Smooth muscle cell of bladder (primary cell): Measurements from ENCODE around the gene P4HB. TPM values are rescaled to one million over a fixed set of nuclear protein-coding genes. Genes with fewer than 3 reads are reported as not detected.

Source experiments
- total RNA-seq: library from RNA; depleted of rRNA; stranded (reverse); fragments of >200 nt; gene quantifications from 2 replicates; pipeline ENCODE4 v1.2.3, GENCODE V29; 2014

Gene P4HB
- total RNA-seq = 1,172 and 1,485 TPM in 2 replicates

GRCh38 chr17:81859906-81860755 is at the start of gene P4HB:
TSS of gene P4HB (minus strand) at chr17:81860535. CDS start at chr17:81860471, 64 bp downstream.

GRCh38 chr17:81902023-81902652 is 41.8 kb upstream of the P4HB start, which contains the start of gene NPB:
TSS of gene NPB (plus strand) at chr17:81902238. CDS start at chr17:81902278, 40 bp downstream.

GRCh38 chr17:81870981-81871386 is 10.6 kb upstream of the P4HB start, which contains the start of gene ARHGDIA:
TSS of gene ARHGDIA (minus strand) at chr17:81871337. CDS start at chr17:81869930, 1,407 bp downstream.

GRCh38 chr17:81834831-81835267 is 25.5 kb downstream of the P4HB start, which contains the start of gene PPP1R27:
TSS of gene PPP1R27 (minus strand) at chr17:81835050. CDS start at chr17:81834953, 97 bp downstream.

GRCh38 chr17:81833160-81833920 is 27.0 kb downstream of the P4HB start, which contains the start of gene MCRIP1:
TSS of gene MCRIP1 (minus strand) at chr17:81833291. CDS start at chr17:81824506, 8,785 bp downstream.

GRCh38 chr17:81803728-81804558 is 56.4 kb downstream of the P4HB start, which contains the start of gene GCGR:
TSS of gene GCGR (plus strand) at chr17:81804150. CDS start at chr17:81809019, 4,869 bp downstream.

Other genes with a start within 250 kb of the P4HB start
- gene NPLOC4, start 223.4 kb downstream of the P4HB start, total RNA-seq = 49.4 and 70.4 TPM in 2 replicates
- 0.57 and 2.1 TPM in 2 replicates for gene TSPAN10, start 223.3 kb downstream of the P4HB start, total RNA-seq
- 0.65 TPM in 1 of 2 replicates, not detected in the other for gene PDE6G, start 204.0 kb downstream of the P4HB start, total RNA-seq
- gene OXLD1, start 193.9 kb downstream of the P4HB start, total RNA-seq = 30.7 and 33.1 TPM in 2 replicates
- 6.5 TPM in 2 replicates for gene CCDC137, start 193.8 kb downstream of the P4HB start, total RNA-seq
- 25.5 and 37.8 TPM in 2 replicates for gene ARL16, start 176.7 kb downstream of the P4HB start, total RNA-seq
- gene HGS, start 176.5 kb downstream of the P4HB start, total RNA-seq = 54.6 and 69.7 TPM in 2 replicates
- gene MRPL12, start 157.2 kb downstream of the P4HB start, total RNA-seq = 5.4 and 6.6 TPM in 2 replicates
- 6.1 and 6.3 TPM in 2 replicates for gene SLC25A10, start 148.3 kb downstream of the P4HB start, total RNA-seq
- 0.09 TPM in 1 of 2 replicates, not detected in the other for gene GCGR, start 56.4 kb downstream of the P4HB start, total RNA-seq
- gene MCRIP1, start 27.2 kb downstream of the P4HB start, total RNA-seq = 78.6 and 95.7 TPM in 2 replicates
- gene PPP1R27, start 25.5 kb downstream of the P4HB start, total RNA-seq = not detected in 2 replicates
- gene ARHGDIA, start 10.8 kb upstream of the P4HB start, total RNA-seq = 48.4 and 63.1 TPM in 2 replicates
- 109 and 112 TPM in 2 replicates for gene ALYREF, start 31.1 kb upstream of the P4HB start, total RNA-seq
- 198 and 226 TPM in 2 replicates for gene ANAPC11, start 31.2 kb upstream of the P4HB start, total RNA-seq
- 0.28 and 0.46 TPM in 2 replicates for gene NPB, start 41.7 kb upstream of the P4HB start, total RNA-seq
- 61.2 and 81.8 TPM in 2 replicates for gene PCYT2, start 50.9 kb upstream of the P4HB start, total RNA-seq
- gene SIRT7, start 57.6 kb upstream of the P4HB start, total RNA-seq = 16.9 and 21.2 TPM in 2 replicates
- 13.7 and 17.0 TPM in 2 replicates for gene MAFG, start 67.2 kb upstream of the P4HB start, total RNA-seq
- 105 and 117 TPM in 2 replicates for gene PYCR1, start 76.8 kb upstream of the P4HB start, total RNA-seq
- not detected in 2 replicates for gene MYADML2, start 86.7 kb upstream of the P4HB start, total RNA-seq
- gene NOTUM, start 100.7 kb upstream of the P4HB start, total RNA-seq = under 0.01 and 0.09 TPM in 2 replicates
- gene ASPSCR1, start 117.1 kb upstream of the P4HB start, total RNA-seq = 25.0 and 26.6 TPM in 2 replicates
- 14.4 and 20.1 TPM in 2 replicates for gene CENPX, start 162.3 kb upstream of the P4HB start, total RNA-seq
- 9.2 and 11.1 TPM in 2 replicates for gene LRRC45, start 162.8 kb upstream of the P4HB start, total RNA-seq
- gene RAC3, start 171.1 kb upstream of the P4HB start, total RNA-seq = 5.7 and 10.6 TPM in 2 replicates
- gene DCXR, start 177.2 kb upstream of the P4HB start, total RNA-seq = 44.4 and 57.6 TPM in 2 replicates
- gene RFNG, start 191.3 kb upstream of the P4HB start, total RNA-seq = 27.9 and 44.6 TPM in 2 replicates
- 85.9 and 88.7 TPM in 2 replicates for gene GPS1, start 191.4 kb upstream of the P4HB start, total RNA-seq
- 48.6 and 57.0 TPM in 2 replicates for gene DUS1L, start 205.3 kb upstream of the P4HB start, total RNA-seq
- gene FASN, start 237.7 kb upstream of the P4HB start, total RNA-seq = 67.0 and 94.7 TPM in 2 replicates